MM.1S (cell line): ENCODE data around the gene POC1A.

Experiments
- DNase-seq: peaks from one replicate; pipeline ENCODE4 v3.0.0-alpha.2; 2015
- H2AFZ ChIP-seq: fragments of 300-600 bp; sonication (generic); 2 replicates; pipeline ENCODE4 v1.6.0; 2016; ENCODE audit warnings: antibody characterized with exemption, low read length
- H3F3A ChIP-seq: fragments of 300-600 bp; sonication (generic); 2 replicates; pipeline ENCODE4 v1.6.1; 2016; ENCODE audit warnings: mild to moderate bottlenecking, antibody characterized with exemption, low read length, moderate library complexity, mixed read lengths; ENCODE audit not compliant: insufficient read depth
- H3K27ac ChIP-seq: fragments of 300-600 bp; sonication (generic); 2 replicates; pipeline ENCODE4 v1.5.1; 2016; ENCODE audit warnings: mild to moderate bottlenecking, low read length
- H3K27me3 ChIP-seq: fragments of 300-600 bp; sonication (generic); replicated peaks from 2 replicates; pipeline ENCODE4 v1.6.0; 2016; ENCODE audit warnings: low read length; ENCODE audit not compliant: insufficient read depth
- H3K36me3 ChIP-seq: fragments of 300-600 bp; sonication (generic); replicated peaks from 2 replicates; pipeline ENCODE4 v1.6.1; 2016; ENCODE audit warnings: mild to moderate bottlenecking, low read length, mixed read lengths; ENCODE audit not compliant: insufficient read depth
- H3K4me1 ChIP-seq: fragments of 300-600 bp; sonication (generic); 2 replicates; pipeline ENCODE4 v1.6.1; 2016; ENCODE audit warnings: low read length, mixed read lengths
- H3K4me2 ChIP-seq: fragments of 300-600 bp; sonication (generic); 2 replicates; pipeline ENCODE4 v1.6.0; 2016; ENCODE audit warnings: low read depth, low read length
- H3K4me3 ChIP-seq: fragments of 300-600 bp; sonication (generic); 2 replicates; pipeline ENCODE4 v1.5.1; 2016; ENCODE audit warnings: low read length, mixed read lengths
- H3K79me2 ChIP-seq: fragments of 300-600 bp; sonication (generic); 2 replicates; pipeline ENCODE4 v1.6.1; 2016; ENCODE audit warnings: mixed run types, low read length, mixed read lengths
- H3K9ac ChIP-seq: fragments of 300-600 bp; sonication (generic); 2 replicates; pipeline ENCODE4 v1.6.1; 2016; ENCODE audit warnings: low read length, mixed read lengths
- H3K9me2 ChIP-seq: fragments of 300-600 bp; sonication (generic); replicated peaks from 2 replicates; pipeline ENCODE4 v1.6.1; 2016; ENCODE audit warnings: mild to moderate bottlenecking, low read length, mixed read lengths; ENCODE audit not compliant: insufficient read depth
- H3K9me3 ChIP-seq: fragments of 300-600 bp; sonication (generic); replicated peaks from 2 replicates; pipeline ENCODE4 v1.6.1; 2016; ENCODE audit warnings: mild to moderate bottlenecking, low read length, mixed read lengths; ENCODE audit not compliant: insufficient read depth
- H4K20me1 ChIP-seq: fragments of 300-600 bp; sonication (generic); 2 replicates; pipeline ENCODE4 v1.6.1; 2016; ENCODE audit warnings: mild to moderate bottlenecking, low read length, moderate library complexity, mixed read lengths; ENCODE audit not compliant: insufficient read depth
- CTCF ChIP-seq: fragments of 300-600 bp; sonication (generic); IDR thresholded peaks from 2 replicates; pipeline ENCODE4 v1.5.1; 2016; ENCODE audit warnings: antibody characterized with exemption, low read length, mixed read lengths
- EZH2 ChIP-seq: fragments of 300-600 bp; sonication (generic); optimal IDR thresholded peaks from 2 replicates; pipeline ENCODE3; 2017; ENCODE audit warnings: low read depth, mild to moderate bottlenecking, antibody characterized with exemption, low read length, mixed read lengths
- EZH2phosphoT487 ChIP-seq: fragments of 300-600 bp; sonication (generic); IDR thresholded peaks from 2 replicates; pipeline ENCODE4 v1.6.1; 2018; ENCODE audit warnings: antibody characterized with exemption, low read length

POC1A gene

GRCh38 chr3:52140000-52140399 lies 14.2 kb downstream of the POC1A start:
- H3K79me2 ChIP-seq: 0 out of 2 replicates have a peak, but pooled peaks cover 6% of the 10 kb centered on the region
- H3K27me3 ChIP-seq: no peaks in the 10 kb centered on the region
- no peak for TF ChIP-seq EZH2
- no peak for TF ChIP-seq EZH2phosphoT487
- TF ChIP-seq CTCF: no peak
- DNase-seq: no peak
- H3K4me3 ChIP-seq: no peak overlapping the region
- no peaks in the 10 kb centered on the region for H3K9me2 ChIP-seq
- H2AFZ ChIP-seq: no peak overlapping the region
- H3K36me3 ChIP-seq: no peaks in the 10 kb centered on the region
- H3K27ac ChIP-seq: no peak overlapping the region
- H3K9me3 ChIP-seq: no peaks in the 10 kb centered on the region
- H3K4me2 ChIP-seq: no peak overlapping the region
- no peaks in the 10 kb centered on the region for H4K20me1 ChIP-seq
- no peaks in the 10 kb centered on the region for H3K4me1 ChIP-seq
- H3K9ac ChIP-seq: no peak overlapping the region
- no peaks in the 10 kb centered on the region for H3F3A ChIP-seq

- Histone ChIP-seq H3K4me1 (no peaks in the 10 kb centered on the region), H3K9me2 (no peaks in the 10 kb centered on the region), H3K27ac (no peak overlapping the region), H3K27me3 (no peaks in the 10 kb centered on the region), H3K79me2 (no peaks in the 10 kb centered on the region), H2AFZ (no peak overlapping the region), H3K9me3 (no peaks in the 10 kb centered on the region), H3K4me3 (no peak overlapping the region), H4K20me1 (no peaks in the 10 kb centered on the region), H3K4me2 (no peak overlapping the region), H3K9ac (no peak overlapping the region), H3F3A (no peaks in the 10 kb centered on the region), H3K36me3 (no peaks in the 10 kb centered on the region)
- DNase-seq: no peak
- TF ChIP-seq EZH2phosphoT487 (no peak), CTCF (no peak), EZH2 (no peak)
Observed at GRCh38 chr3:52137311-52137710, 16.9 kb downstream of the POC1A start.

GRCh38 chr3:52136513-52136912 lies 17.7 kb downstream of the POC1A start:
- H3K36me3 ChIP-seq: no peaks in the 10 kb centered on the region
- no peak overlapping the region for H3K27ac ChIP-seq
- H3K4me2 ChIP-seq: no peak overlapping the region
- H3K27me3 ChIP-seq: no peaks in the 10 kb centered on the region
- no peak overlapping the region for H3K9ac ChIP-seq
- H3K4me3 ChIP-seq: no peak overlapping the region
- H3K79me2 ChIP-seq: no peaks in the 10 kb centered on the region
- H2AFZ ChIP-seq: no peak overlapping the region
- H3K9me2 ChIP-seq: no peaks in the 10 kb centered on the region
- TF ChIP-seq EZH2phosphoT487 (no peak), CTCF (no peak), EZH2 (no peak)
- no peaks in the 10 kb centered on the region for H3F3A ChIP-seq
- no peaks in the 10 kb centered on the region for H3K4me1 ChIP-seq
- no peaks in the 10 kb centered on the region for H3K9me3 ChIP-seq
- no peak for DNase-seq
- H4K20me1 ChIP-seq: no peaks in the 10 kb centered on the region

- no peak for DNase-seq
- Histone ChIP-seq H3K27me3 (no peaks in the 10 kb centered on the region), H2AFZ (no peak overlapping the region), H3K27ac (no peak overlapping the region), H3K79me2 (no peaks in the 10 kb centered on the region), H3K4me2 (no peak overlapping the region), H3K36me3 (no peaks in the 10 kb centered on the region), H3K4me1 (no peaks in the 10 kb centered on the region), H4K20me1 (no peaks in the 10 kb centered on the region), H3F3A (no peaks in the 10 kb centered on the region), H3K9me2 (no peaks in the 10 kb centered on the region), H3K9ac (no peak overlapping the region), H3K9me3 (no peaks in the 10 kb centered on the region), H3K4me3 (no peak overlapping the region)
- no peak for TF ChIP-seq EZH2
- TF ChIP-seq CTCF: no peak
- TF ChIP-seq EZH2phosphoT487: no peak
Observed at GRCh38 chr3:52135332-52135731, 18.9 kb downstream of the POC1A start.
